ENCODE measurements around the gene THBS1. TPM values are rescaled to one million over a fixed set of nuclear protein-coding genes. Genes with fewer than 3 reads are reported as not detected.
A peak's percentile ranks its signal among the peaks of the same experiment; 100 is the strongest.

Gene THBS1
- total RNA-seq, 1 donor from 2014 or later: 725 TPM

DNA sequence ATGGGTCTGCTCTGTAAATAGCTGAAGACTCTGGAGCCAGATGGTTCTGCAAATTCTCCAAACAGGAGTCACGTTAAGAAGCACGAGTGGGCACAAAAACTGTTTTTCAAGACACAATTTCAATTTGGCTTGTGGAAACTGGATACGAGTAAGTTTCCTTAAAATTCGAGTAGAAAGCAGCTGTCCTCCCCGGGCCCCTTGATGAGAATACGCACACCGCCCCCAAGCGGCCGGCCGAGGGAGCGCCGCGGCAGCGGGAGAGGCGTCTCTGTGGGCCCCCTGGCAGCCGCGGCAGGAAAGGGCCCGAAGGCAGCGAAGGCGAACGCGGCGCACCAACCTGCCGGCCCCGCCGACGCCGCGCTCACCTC lies 778 bp upstream of the THBS1 start:
- Histone ChIP-seq H3K27ac (peak overlapping the region; percentile 83 to 92), H3K27me3 (no peaks in the 10 kb centered on the region), H3K36me3 (peaks cover 1 to 29% of the 10 kb centered on the region in 2 donors), H3K4me3 (peak overlapping the region; percentile 52 to 66), H3K4me1 (no peaks in the 10 kb centered on the region), H3K9me3 (no peaks in the 10 kb centered on the region)
- DNase-seq (ENCODE audit: low spot score in 2 of 2): peak; percentile 76 to 95
- TF ChIP-seq, protein P1, sequence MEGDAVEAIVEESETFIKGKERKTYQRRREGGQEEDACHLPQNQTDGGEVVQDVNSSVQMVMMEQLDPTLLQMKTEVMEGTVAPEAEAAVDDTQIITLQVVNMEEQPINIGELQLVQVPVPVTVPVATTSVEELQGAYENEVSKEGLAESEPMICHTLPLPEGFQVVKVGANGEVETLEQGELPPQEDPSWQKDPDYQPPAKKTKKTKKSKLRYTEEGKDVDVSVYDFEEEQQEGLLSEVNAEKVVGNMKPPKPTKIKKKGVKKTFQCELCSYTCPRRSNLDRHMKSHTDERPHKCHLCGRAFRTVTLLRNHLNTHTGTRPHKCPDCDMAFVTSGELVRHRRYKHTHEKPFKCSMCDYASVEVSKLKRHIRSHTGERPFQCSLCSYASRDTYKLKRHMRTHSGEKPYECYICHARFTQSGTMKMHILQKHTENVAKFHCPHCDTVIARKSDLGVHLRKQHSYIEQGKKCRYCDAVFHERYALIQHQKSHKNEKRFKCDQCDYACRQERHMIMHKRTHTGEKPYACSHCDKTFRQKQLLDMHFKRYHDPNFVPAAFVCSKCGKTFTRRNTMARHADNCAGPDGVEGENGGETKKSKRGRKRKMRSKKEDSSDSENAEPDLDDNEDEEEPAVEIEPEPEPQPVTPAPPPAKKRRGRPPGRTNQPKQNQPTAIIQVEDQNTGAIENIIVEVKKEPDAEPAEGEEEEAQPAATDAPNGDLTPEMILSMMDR (IDR thresholded peaks at IDR 0.05): peak; percentile 82 to 98 (median 95)
- intact Hi-C loops (cut with DNase I): loop anchor here (1.0 kb wide), 1 partner anchor 279 kb away; no protein-coding TSS in a partner anchor

DNA sequence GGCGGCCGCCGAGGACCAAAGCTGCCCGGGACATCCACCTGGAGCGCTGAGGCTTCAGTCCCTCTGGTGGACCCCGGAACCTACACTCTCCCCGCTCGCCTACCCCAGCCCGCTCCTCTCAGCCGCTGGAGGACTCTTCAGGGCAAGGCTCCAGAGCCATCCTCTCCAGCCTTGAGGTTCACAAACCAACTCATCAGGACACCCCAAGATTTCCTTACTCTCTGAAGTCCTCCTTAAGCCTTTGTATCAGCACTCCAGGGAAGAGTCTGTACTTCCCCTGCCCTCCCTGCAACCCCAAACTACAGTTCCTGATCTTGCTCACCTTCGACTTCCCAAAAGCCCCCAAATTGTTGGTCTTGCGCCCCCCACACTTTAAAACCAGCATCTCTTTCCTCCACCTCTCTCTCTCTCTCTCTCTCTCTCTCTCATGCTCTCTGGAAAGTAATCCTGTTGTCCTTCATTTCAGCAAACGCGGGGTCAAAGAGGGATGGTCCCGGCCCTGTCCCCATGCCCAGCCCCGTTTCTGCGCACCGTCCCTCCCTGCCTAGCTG lies 438 bp downstream of the THBS1 start:
- H3K27ac ChIP-seq: peak overlapping the region; percentile 83 to 92
- H3K36me3 ChIP-seq: peaks cover 9 to 42% of the 10 kb centered on the region in 2 donors
- intact Hi-C loops (cut with DNase I): no loop called here
- peak overlapping the region; percentile 52 to 66 for H3K4me3 ChIP-seq
- H3K27me3 ChIP-seq: no peaks in the 10 kb centered on the region
- TF ChIP-seq, protein P1 (IDR thresholded peaks at IDR 0.05): no peak
- H3K4me1 ChIP-seq: no peaks in the 10 kb centered on the region
- no peak for DNase-seq (ENCODE audit: low spot score in 2 of 2)
- H3K9me3 ChIP-seq: no peaks in the 10 kb centered on the region

- TF ChIP-seq, protein P1 (IDR thresholded peaks at IDR 0.05): peak in 2 of 3 experiments; percentile 23 to 37
- Histone ChIP-seq H3K27ac (peak overlapping the region; percentile 83 to 92), H3K4me3 (peak overlapping the region; percentile 52 to 66), H3K27me3 (no peaks in the 10 kb centered on the region), H3K9me3 (no peaks in the 10 kb centered on the region), H3K4me1 (no peaks in the 10 kb centered on the region), H3K36me3 (peaks cover 9 to 46% of the 10 kb centered on the region in 2 donors)
- intact Hi-C loops (cut with DNase I): no loop called here
- DNase-seq (ENCODE audit: low spot score in 2 of 2): peak in 1 of 2 donors; percentile 72
Measured at GRCh38 chr15:39581793-39582285, 960 bp downstream of the THBS1 start.

DNA sequence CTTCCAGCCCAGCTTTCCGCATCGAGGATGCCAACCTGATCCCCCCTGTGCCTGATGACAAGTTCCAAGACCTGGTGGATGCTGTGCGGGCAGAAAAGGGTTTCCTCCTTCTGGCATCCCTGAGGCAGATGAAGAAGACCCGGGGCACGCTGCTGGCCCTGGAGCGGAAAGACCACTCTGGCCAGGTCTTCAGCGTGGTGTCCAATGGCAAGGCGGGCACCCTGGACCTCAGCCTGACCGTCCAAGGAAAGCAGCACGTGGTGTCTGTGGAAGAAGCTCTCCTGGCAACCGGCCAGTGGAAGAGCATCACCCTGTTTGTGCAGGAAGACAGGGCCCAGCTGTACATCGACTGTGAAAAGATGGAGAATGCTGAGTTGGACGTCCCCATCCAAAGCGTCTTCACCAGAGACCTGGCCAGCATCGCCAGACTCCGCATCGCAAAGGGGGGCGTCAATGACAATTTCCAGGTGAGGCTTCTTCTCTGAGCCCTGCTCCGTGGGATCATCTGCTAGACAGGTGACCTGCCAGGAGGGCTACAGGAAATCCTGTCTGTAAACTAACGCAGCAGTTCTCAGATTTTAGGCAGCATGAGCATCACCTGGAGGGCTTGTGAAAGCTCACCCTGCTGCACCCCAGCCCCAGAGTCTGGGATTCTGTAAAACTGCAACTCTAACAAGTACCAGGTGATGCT lies 1.6 kb downstream of the THBS1 start:
- no peak for DNase-seq (ENCODE audit: low spot score in 2 of 2)
- intact Hi-C loops (cut with DNase I): no loop called here
- Histone ChIP-seq H3K36me3 (peaks cover 9 to 50% of the 10 kb centered on the region in 2 donors), H3K27me3 (no peaks in the 10 kb centered on the region), H3K4me1 (no peaks in the 10 kb centered on the region), H3K4me3 (peak overlapping the region; percentile 52 to 66), H3K27ac (peak overlapping the region; percentile 83 to 92), H3K9me3 (no peaks in the 10 kb centered on the region)
- TF ChIP-seq, protein P1 (IDR thresholded peaks at IDR 0.05): no peak

DNA sequence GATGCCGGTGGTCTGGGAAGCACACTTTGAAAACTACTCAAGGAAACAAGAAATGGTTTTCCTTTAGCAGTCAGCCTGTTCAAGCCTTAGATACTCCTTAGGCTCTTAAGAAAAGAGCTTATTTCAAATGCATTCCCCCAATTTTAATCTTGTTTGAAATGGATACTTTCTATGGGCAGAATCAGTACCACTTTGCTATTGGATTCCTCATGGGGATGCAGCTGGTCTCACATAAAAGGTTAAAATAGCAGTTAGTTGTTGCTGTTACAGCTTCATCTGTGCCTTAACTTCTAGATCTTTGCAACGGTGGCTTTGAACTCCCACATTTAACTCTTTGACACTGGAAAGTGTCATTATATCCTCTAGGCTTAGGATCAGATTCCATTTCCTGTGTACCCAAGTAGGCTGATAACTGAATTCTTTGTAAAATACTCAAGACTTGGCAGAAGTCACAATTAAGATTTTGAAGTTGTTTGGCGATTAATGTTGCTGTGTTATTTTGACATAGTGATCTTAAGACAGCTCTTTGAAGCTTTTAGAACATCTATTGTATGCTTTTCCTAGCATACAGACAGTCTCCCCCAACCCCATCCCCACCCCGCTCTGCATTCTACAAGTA lies 2.2 kb downstream of the THBS1 start:
- no peaks in the 10 kb centered on the region for H3K4me1 ChIP-seq
- H3K27ac ChIP-seq: no peak overlapping the region
- TF ChIP-seq, protein P1 (IDR thresholded peaks at IDR 0.05): no peak
- no peak for DNase-seq (ENCODE audit: low spot score in 2 of 2)
- H3K9me3 ChIP-seq: no peaks in the 10 kb centered on the region
- no peaks in the 10 kb centered on the region for H3K27me3 ChIP-seq
- intact Hi-C loops (cut with DNase I): no loop called here
- H3K36me3 ChIP-seq: peaks cover 11 to 56% of the 10 kb centered on the region in 2 donors
- H3K4me3 ChIP-seq: peak overlapping the region; percentile 52 to 66
